Measurements from ENCODE around the gene DAPL1.

The DAPL1 gene

DNA sequence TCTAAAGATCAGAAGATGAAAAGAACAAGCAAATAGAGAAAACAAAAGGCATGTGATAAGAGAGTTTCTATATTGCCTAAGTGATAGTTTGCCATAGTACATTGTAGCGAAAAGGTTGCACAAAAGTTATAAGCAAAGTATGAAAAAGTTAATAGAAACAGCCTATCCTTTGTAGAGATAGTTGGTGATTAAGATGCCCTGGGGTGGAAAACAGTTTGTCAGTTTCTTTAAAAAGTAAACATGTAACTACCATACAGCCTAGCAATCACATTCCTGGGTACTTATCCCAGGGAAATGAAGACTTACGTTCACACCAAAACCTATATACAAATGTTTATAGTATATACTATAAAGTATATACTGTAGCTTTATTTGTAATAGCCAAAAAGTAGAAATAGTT, 16.9 kb upstream of the DAPL1 start:
- no peak for DNase-seq

DNA sequence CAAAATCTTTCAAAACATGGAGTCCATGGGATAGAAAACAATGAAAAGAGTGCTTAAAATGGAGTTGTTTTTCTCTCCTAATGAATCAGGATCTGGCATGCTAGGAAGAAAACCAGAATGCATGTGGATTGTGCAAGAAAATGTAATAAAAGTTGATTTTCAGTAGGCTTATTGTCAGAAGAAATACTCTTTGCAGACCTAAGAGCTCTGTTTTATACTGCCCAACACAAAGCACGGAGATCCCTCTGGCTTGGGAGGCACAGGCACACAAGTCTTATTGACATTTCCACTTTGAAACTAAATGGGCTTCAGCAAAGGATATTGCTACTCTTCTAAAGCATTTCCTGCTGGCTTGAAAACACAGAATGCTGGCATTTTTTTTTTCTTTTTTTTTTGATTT, 15.5 kb upstream of the DAPL1 start:
- DNase-seq, result no peak

DNA sequence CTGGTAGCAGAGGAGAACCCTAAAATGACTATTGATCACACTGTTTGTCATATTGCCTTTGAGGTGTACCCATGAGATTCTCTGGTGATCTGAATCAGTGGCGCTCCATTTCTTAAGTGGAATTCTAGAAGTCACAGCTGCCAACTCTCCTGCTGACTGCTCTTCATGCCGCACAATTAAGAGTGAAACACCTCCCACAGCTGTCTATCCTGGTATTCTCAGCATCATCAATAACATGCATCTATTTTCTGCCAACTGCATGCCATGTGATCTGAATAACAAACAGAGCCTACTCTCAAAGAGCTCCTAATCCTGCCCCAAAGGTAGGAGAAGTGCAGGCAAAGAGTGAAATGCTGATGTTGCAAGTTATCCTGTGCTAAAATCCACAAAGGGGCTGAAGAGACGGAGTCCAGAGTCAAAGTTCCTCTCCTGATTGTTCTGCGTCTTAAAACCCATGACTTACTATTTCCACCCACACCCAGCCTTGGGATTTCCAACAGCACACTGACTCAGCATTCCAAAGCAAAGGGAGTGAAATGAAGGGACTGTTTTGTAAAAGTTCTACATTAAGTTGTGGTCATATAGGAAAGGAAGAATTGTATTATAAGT, 13.7 kb upstream of the DAPL1 start:
- DNase-seq, result no peak

DNA sequence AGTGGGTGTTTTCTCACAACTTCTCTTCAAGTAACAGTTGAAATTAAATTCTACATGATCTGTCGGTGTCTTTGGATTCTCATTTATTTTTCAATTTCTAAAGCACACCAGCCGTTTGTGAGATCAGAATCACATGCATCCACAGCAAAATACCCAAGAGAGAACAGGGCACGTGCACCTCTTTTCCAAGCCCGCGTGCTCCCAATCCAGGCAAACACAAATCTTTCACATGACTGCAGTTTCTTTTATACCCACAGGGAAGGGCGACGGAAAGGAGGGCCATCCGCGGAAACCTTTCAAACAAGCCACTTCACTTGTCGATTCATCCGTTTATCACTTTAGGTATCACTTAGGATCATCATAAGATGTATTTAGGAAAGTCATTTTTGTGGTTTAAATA, 13.0 kb upstream of the DAPL1 start:
- DNase-seq, result no peak

DNA sequence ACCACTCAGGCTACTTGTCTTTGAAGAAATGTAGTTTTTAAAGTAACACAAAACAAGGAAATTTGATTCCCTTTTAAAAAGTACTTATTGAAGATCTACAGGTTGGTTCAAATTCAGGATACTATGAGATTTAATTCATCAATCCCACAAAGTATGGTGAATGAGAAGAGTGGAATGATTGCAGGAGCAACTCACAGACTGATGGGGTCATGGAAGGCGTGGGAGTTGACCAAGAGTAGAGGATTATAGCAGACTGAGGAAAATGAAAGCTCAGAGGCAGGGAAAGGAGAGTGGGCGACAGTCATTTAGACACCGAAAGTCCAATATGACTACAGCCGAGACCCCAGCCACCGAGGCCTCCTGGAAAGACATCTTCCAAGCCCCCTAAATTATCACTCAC, 12.5 kb upstream of the DAPL1 start:
- DNase-seq, result no peak

DNA sequence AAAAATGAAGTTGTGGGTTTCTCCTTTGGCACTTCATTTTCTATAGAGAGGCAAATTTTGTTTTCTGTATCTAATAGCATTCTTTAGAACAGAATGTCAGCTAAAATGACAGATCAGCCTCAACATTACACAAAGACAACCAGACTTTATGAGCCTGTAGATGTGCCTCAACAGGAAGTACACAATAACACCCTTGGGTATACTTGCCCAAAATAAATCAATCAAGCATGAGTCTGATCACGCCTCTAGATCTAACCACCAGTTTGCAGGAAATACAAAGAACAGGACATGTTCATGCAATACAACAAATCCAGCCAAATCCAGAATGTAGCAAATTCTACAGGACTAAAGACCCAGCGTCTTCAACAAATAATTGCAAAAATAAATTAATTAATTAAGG, 11.2 kb upstream of the DAPL1 start:
- DNase-seq, result no peak

DNA sequence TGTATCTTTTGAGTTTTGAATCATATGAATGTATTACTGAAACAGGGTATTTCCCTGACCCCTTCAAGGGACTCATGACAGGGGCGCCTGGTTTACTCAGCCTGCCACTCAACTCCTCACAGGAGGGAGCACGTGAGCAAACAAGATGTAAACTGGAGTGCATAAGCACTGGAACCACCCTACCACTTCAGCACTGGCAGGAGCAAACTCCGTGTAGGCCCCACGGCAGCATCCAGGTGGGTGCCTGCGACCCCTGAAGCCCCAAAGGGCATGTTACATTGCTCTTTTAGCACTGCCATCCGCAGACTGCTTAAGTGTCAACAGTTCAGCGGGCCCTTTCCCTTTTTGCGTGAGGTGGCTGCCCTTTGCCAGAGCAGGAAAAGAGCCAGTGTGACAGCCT, 8.2 kb upstream of the DAPL1 start:
- no peak for DNase-seq

DNA sequence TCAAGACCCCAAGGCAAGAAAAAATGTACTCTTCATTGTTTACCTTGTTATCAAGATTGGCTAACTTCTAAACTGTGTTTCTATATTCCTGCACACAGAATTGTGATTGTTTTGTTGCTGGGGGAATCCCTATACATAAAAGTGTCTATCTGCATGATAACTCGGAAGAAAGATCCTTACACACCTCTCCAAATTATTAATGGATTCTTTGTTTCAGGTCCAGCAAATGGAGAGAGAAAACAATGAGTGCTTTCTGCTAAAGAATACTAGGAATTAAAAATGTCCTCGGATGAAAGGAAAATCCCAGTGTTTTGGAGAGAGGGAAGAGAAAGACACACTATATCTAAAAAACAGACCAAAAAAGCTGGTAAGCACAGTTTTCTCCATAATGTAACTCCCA, 6.2 kb upstream of the DAPL1 start:
- no peak for DNase-seq

DNA sequence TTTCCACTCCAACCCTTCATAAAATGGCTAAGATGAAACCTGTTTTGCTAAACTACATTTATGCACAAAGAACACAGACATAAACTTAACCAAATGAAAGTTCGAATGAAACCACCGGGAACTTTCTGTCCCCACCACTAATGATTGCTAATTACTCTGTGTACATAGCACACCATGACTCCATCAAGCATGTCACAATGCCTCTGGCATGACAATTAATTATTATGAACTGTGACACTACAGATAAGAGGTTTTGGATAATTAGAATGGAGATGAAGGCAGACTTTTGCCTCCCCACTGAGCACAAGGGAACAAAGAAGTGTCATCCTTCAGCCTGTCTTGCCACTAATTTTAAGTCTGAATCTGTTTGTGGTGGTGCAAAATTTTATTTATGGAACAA, 1.5 kb downstream of the DAPL1 start:
- DNase-seq, result no peak

DNA sequence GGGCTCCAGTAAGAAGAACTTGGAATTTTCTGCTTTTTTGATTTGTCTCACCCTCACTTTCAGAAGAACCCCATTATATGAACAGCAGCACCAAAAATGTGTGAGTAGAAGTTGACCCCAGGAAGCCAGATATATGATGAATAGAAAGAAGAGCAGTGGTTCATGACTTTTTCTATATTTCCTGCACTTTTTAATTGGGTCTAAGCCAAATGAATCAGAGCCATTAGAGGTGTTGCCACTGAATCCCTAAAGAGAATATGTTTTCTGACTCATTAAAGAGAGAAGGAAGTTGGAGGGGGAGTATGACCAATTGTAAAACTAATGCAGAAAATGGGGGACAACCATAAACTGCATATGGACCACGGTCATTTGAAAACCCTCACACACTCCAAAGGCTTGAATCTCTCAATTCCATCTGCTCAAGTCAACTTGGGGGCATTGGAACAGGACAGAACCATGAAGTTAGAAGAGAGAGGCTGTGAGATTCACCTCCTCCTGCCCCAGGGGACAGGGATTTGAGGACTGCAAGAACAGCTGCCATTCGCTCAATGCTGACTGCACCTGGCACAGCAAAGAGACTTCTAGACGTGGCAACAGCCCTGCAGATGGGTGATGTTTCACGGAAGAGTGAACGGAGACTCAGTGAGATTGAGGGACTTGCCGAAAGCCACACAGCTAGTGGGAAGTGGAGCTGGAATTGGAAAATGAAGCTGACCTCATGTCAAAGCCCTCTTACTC, 3.0 kb downstream of the DAPL1 start:
- no peak for DNase-seq

DNA sequence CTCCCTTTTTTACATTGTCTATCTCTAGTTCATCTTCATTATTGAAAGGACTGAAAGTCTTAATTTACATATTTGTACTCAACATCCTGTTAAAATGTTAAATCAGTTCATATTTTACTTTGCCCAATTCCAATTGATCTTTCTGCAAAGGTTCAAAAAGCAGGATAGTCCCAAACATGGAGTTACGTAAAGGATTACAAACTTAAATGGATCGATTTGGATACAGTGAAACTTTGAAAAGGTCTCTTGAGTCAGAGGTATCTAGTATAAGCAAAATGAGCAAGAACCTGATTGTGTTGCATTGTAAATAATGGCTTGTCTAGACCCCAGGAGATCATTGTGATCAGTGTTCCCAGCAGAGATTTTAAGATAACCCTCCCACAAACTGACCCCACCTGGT, 4.1 kb downstream of the DAPL1 start:
- DNase-seq, result no peak

DNA sequence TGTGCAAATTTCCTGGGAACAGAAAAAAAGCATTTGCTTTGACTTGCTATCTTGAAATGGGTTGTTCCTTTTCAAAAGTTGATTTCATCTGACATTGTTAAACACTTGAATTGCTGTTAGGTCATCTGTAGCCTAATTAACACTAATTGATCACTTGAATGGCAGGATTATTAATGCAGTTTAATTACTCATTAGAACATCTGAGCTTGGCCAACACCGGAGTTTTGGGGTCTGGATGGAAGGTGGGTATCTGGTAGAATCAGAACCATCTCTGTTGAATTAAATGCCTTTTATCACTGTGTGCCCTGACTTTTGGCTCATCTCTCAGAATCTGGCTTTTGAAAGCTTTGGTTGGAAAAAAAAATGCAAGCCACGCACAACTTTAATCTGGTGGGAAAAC, 8.4 kb downstream of the DAPL1 start:
- DNase-seq, result no peak

DNA sequence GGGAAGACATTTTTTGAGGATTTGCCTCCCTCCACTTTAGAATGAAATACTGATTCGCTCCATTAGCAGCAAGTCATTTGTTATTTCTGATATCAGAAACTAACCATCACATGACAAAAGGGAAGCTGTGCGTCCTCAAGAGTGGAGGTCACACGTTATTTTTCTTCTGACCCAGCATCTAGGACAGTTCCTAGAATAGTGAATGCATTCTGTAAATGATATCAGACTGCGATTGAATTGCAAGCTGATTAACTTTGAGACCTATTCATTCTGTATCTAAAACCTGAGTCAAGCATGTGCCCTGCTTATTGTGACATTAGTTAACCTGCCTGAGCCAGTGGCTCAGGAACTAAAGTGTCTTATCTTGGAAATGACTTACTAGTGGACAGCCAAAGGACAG, 10.1 kb downstream of the DAPL1 start:
- DNase-seq, result no peak

DNA sequence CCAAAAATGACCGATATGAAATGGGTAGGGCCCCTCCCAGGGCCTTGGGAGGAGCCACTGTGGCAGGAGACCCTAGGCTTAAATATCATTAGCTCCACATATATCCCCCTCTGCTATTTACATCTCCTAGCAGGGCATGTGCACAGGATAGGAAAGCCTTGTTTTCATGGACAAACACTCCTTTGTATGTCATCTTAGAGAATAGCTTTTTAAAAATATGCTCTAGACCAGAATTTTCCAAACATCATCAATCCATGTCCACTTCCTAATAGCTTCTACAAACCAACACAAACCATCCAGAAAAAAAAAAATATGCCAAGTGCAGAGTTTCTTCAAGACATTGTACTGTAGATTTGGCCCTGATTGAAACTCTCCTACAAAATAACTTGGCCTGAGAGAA, 10.8 kb downstream of the DAPL1 start:
- no peak for DNase-seq

DNA sequence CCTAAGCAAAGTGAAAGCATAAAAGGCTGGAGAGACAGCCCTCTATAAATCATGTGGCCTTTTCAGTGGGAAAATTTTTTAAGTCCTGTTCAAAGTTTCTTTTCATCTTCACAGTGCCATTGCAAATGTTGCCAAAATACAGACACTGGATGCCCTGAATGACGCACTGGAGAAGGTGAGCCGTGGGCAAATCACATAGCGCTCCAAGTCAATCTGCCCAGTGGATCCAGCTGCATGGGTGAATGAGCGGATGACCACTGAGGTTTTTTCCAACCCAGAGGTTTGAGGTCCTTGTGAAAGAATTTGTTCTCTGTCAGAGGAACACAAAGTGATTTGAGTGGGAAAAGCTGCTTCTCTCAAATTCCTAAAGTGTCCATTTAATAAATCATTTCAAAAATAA, 11.8 kb downstream of the DAPL1 start:
- DNase-seq, result no peak

DNA sequence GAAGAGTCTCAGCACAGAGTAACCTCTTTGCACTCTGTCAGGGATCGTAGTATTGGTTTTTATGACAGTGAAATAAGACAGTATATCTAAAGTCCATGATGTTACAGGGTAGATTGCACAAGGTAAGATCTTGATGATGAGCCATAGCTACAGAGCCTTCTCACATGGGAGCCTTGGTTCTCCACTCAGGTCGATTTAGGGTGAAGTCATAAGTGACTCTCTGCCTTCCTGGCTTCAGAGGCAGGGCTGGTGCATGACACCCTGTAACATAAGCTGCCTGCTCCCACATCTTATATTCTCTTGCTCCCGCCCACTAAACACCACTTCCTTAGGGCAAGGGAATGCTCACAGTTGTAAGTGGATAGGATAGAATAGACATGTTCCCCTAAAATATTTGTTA, 13.3 kb downstream of the DAPL1 start:
- no peak for DNase-seq

DNA sequence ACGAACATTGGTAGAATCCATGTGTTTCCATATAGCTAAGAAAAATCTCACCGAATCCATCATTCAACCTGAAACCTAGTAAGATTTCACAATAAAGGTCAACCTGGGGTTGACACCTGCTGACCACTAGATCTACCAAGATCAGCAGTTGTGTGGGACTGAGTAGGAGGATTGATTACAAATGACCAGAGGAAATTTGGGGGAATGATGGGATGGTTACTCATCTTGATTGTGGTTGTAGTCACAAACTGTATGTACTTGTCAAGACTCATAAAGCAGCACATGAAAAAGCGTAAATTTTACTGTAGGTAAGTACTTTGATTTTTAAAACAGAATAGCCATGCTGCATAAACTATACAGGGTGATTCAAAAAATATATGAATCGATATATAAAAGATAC, 14.7 kb downstream of the DAPL1 start:
- DNase-seq, result no peak

DNA sequence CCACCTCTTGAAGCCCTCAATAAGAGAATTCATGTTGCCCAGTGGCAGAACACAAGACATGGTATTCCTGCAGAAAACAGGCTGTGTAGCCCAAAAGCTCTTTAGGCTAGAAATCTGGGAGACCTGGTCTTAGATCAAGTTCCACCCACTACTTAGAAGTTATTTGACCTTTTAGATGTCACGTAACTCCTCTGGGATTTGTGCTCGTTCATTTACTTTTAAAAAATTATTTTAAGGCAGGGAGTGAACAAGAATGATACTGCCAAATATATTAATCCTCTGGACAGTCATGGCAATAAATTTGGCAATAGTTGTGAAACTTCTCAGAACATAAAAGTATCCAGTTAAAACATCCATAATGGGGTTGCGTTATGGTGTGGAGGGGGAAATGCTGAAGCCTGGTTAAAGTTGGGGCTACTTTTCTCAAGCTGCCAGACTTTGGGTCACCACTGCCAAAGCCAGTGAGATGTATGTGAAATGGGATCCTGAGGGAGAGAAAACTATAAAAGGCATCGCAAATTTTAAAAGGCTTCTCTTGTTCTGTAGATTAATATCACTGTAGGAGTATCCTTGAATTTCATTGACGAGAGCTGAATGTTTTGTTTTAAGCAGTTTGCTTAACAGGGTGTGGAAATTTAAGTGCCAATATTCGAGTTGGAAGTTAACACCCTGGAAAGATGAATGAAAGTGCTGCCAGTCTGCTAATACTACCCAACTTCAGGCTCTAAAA, 15.8 kb downstream of the DAPL1 start:
- no peak for DNase-seq

DNA sequence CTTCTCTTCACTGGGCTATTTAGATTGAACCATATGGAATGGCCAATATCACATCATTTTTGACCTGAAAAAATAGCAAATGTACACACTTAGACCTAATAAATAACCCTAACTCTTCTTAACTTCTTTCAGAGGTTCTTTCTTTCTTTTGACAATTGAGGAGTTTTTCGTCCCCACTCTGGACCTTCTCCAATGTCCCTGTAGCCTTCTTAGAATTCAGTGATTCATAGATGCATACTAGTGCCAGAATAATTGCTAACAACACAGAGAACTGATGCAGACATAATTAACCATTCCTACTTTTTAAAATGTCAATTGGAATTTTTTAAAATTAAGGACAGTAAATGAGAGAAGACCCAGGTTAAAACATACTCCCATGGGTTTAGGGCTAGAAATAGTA, 20.0 kb downstream of the DAPL1 start:
- no peak for DNase-seq

DNA sequence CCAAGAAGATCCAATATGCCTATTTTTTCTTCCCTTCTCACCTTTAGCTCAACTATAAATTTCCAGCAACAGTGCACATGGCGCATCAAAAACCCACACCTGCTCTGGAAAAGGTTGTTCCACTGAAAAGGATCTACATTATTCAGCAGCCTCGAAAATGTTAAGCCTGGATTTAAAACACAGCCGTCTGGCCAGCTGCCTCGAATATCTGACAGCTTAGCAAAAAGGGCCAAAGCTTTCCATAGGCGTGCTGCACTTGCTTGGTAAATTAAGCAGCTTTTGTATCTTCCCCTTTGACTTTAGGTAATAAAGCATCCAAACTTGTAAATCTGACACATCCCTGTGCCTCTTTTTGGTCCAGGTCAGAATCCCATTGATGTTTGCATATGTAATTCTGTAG, 20.5 kb downstream of the DAPL1 start:
- DNase-seq, result no peak

DNA sequence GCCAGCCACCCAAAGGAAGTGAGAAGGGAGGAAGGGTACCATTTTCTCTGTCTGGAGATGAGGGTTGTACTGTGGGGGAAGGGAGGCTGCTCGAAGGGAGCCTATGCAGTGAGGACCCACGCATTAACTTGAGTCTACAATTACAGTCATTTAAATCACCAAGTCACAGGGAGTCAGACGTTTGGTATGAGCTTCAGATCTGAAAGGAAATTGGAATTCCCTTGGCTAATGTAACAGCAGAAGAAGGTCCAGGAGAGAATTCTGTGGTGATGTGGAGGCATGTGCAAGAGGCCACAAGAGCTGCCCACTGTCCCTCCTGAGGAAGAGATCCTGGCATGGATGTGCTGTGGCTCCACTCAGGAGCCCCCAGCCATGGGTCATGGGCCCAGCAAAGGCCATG, 22.5 kb downstream of the DAPL1 start:
- no peak for DNase-seq

DNA sequence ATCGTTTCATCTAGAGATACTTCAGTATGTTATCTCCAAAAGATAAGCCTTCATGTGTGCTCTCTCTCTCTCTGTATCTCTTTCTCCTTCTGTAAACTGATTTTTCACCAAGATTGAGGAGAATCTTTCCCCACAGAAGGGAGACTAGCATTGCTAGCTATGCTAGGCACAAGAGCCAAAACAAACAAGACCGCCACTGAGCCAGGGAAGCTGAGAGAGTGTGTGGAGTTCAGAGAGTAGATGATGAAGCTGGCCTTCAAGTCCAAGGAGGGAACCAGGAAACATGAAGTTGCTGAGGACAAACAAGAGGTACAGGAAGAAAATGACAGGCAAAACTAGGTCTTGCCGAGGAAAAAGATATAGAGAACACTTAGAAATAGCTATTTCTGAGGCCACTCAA, 23.4 kb downstream of the DAPL1 start:
- DNase-seq, result no peak

DNA sequence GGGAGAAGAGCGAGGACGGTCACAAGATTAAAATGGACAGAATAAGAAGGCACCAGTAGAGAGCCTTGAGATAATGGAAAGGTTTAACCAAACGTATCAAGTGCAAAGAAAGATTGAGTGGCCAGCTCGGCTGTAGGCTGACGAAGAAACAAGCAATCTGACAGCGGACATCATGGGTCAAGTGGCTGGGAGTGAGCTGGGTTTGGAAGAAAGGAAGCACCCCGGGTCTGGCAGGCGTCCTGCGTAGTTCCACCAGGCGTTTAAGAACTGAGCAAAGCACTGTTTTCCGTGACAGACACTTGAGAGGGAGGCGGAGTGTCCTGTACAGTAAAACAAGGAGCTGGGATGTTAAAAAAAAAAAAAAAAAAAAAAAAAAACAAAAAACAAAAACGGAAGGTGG, 27.1 kb downstream of the DAPL1 start:
- no peak for DNase-seq

DNA sequence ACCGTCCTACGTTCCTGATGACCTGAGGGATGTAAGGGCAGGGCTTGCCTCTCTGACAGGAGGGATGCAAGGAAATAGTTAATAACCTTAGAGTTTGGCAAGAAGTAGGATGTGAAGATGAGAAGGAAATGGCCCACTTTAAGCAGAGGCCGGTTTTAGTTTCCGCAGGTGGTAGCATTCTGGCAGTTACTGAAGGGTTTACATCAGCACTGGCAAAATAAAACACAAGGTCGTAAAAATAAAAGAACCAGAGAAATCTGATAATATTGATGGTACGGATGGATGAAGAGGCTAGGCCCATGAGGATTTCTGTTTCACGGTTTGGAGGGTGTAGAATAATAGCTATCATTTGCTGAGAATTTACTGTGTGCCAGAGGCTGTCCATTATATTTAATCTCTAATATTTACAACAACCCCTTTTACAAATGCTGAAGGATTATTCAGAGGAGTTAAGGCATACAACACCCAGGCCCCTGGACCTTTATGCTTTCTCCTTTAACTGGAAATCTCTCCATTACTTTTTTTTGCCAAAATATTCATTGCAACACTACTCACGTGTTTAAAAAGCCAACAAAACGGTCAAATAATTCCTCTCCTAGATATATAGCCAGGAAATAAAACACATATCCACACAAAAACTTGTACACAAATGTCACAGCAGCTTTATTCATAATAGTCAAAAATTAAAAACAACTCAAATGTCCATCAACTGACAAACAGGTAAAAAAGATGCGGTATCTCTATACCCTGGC, 28.5 kb downstream of the DAPL1 start:
- no peak for DNase-seq
